ENCODE data around the gene HLTF.
"Not testable (repeated sequence)": the region's sequence is repeated elsewhere in the genome, so short reads cannot be mapped to it uniquely, and the experiment has no call there.

HLTF gene

GRCh38 chr3:148990236-148990635 is 96.1 kb downstream of the HLTF start:
- no peak for DNase-seq

GRCh38 chr3:148987551-148987950 is 98.8 kb downstream of the HLTF start:
- DNase-seq: not testable (repeated sequence)

GRCh38 chr3:148981273-148981672 is 105.1 kb downstream of the HLTF start:
- DNase-seq: no peak

Data from NCI-H1092 treated with DMSO at 0.1 percent for 48 hours (cell line).